Mucosa of descending colon (tissue), 3 donors: ENCODE results near the gene AMBRA1. TPM values are rescaled to one million over a fixed set of nuclear protein-coding genes. Genes with fewer than 3 reads are reported as not detected.

Source experiments
- ATAC-seq: fragments of 200-7000 bp; cut with Tn5 transposase; one replicate; pipeline ENCODE4 v1.9.1; 2020; ENCODE audit warnings: mild to moderate bottlenecking, moderate library complexity
- DNase-seq, 3 donors: peaks; one replicate each; pipeline ENCODE4 v3.0.0-alpha.2; 2020
- H3K36me3 ChIP-seq: fragments of 200-600 bp; one replicate; pipeline ENCODE4 v1.8.0; 2021; ENCODE audit warnings: low read depth, mild to moderate bottlenecking
- H3K4me1 ChIP-seq: fragments of 200-600 bp; one replicate; pipeline ENCODE4 v1.8.0; 2021; ENCODE audit warnings: low read depth, mild to moderate bottlenecking
- H3K4me3 ChIP-seq: fragments of 200-600 bp; one replicate; pipeline ENCODE4 v1.8.0; 2021; ENCODE audit warnings: mild to moderate bottlenecking
- H3K9me3 ChIP-seq: fragments of 200-600 bp; one replicate; pipeline ENCODE4 v1.8.0; 2021; ENCODE audit warnings: mild to moderate bottlenecking
- CTCF ChIP-seq: fragments of 200-600 bp; IDR thresholded peaks from one replicate; pipeline ENCODE4 v1.8.0; 2022; ENCODE audit warnings: antibody characterized with exemption, mild to moderate bottlenecking
- intact Hi-C, 2 donors: fragments of 100-400 bp; cut with DNase I in 1 of 2; cut with micrococcal nuclease in 1 of 2; formaldehyde crosslinking; loops; one replicate each; pipeline versions ENCODE4 v1.11.0 to v1.11.1; 2022; cut with DNase I, micrococcal nuclease
- total RNA-seq, 3 donors: library from RNA; stranded (reverse); fragmentation: NEBNext Ultra II Directional in 2 of 3; extraction: Animal tissue kit (Norgen Biotek cat#: 25700) in 2 of 3; gene quantifications; one replicate each; pipeline versions ENCODE4 v1.2.1 to v1.2.4, GENCODE V29; 2021 to 2023
- donor health status: DM: no; HTN: no; CAD: no; lungs with moderate emphysema.
- donor health status: DM: no; HTN: no; CAD: no.
- donor health status: DM: no; HTN: yes; CAD: no.

The AMBRA1 gene
- total RNA-seq, 3 donors from 2014 or later = 42.0 to 46.7 (median 45.2) TPM

- Histone ChIP-seq H3K36me3 (no peaks in the 10 kb centered on the region), H3K9me3 (peaks cover 2% of the 10 kb centered on the region), H3K4me1 (peaks cover 11% of the 10 kb centered on the region), H3K4me3 (no peak overlapping the region)
- intact Hi-C loops = no loop called here
- DNase-seq (peak in 2 of 3 donors; percentile 45 to 83), ATAC-seq (peak; percentile 89)
- TF ChIP-seq CTCF = peak; percentile 86
Measured at GRCh38 chr11:46529095-46529905, 64.5 kb downstream of the AMBRA1 start.

GRCh38 chr11:46528445-46529094, 65.3 kb downstream of the AMBRA1 start:
- TF ChIP-seq CTCF = no peak
- intact Hi-C loops = no loop called here
- Histone ChIP-seq H3K4me3 (no peak overlapping the region), H3K9me3 (peaks cover 2% of the 10 kb centered on the region), H3K4me1 (peaks cover 18% of the 10 kb centered on the region), H3K36me3 (no peaks in the 10 kb centered on the region)
- ATAC-seq (no peak), DNase-seq (no peak)

DNA sequence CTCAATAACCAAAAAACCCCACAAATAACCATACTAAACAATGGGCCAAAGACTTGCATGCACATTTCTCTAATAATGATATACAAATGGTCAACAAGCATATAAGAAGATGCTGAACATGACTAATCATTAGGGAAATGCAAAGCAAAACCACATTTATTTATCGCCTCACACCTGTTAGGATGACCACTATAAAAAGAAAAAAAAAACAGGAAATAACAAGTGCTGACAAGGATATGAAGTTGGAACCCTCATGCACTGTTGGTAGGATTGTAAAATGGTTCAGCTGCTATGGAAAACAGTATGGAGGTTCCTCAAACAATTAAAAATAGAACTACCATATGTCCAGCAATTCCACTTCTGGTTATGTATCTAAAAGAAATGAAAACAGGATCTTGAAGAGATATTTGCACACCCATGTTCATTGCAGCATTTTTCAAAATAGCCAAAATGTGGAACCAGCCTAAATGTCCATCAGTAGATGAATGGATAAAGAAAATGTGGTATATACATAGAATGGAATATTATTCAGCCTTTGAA, 66.2 kb downstream of the AMBRA1 start:
- Histone ChIP-seq H3K9me3 (peaks cover 2% of the 10 kb centered on the region), H3K4me3 (no peak overlapping the region), H3K4me1 (peaks cover 26% of the 10 kb centered on the region), H3K36me3 (no peaks in the 10 kb centered on the region)
- ATAC-seq = peak; percentile 31
- no peak for DNase-seq
- no peak for TF ChIP-seq CTCF
- intact Hi-C loops = no loop called here

GRCh38 chr11:46526216-46527215, 67.3 kb downstream of the AMBRA1 start:
- peak; percentile 19 for ATAC-seq
- intact Hi-C loops = no loop called here
- Histone ChIP-seq H3K9me3 (peaks cover 2% of the 10 kb centered on the region), H3K4me3 (no peak overlapping the region), H3K4me1 (peaks cover 33% of the 10 kb centered on the region), H3K36me3 (no peaks in the 10 kb centered on the region)
- TF ChIP-seq CTCF = no peak
- DNase-seq = no peak

DNA sequence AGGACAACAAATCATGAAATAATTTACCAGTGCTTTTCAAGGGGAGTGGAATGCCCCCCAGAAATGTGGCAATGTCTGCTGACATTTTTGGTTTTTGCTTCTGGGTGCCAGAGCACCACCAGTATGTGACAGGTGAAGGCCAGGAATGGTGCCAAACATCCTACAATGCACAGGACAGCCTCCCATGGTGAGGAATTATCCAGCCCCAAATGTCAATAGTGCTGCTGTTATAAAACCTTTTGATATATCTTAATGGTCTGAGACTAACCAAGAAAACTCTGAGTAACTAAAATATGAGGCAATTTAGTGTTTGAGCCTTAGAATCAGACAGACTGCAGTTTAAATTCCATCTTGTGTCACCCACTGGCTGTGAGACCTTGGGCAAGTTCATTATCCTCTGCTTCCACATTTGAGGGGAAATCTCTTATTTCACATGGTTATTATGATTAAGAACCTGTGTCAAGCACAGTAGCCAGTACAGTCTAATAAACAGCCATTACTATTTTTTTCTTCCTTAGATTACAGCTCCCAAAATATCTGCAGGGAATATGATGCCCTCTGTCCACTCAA, 69.5 kb downstream of the AMBRA1 start:
- ATAC-seq = peak; percentile 82
- intact Hi-C loops = no loop called here
- Histone ChIP-seq H3K9me3 (peaks cover 2% of the 10 kb centered on the region), H3K4me1 (peaks cover 41% of the 10 kb centered on the region), H3K36me3 (no peaks in the 10 kb centered on the region), H3K4me3 (no peak overlapping the region)
- peak in 1 of 3 donors; percentile 74 for DNase-seq
- no peak for TF ChIP-seq CTCF
